Transverse colon (tissue), 4 donors: Measurements from ENCODE around the gene GNPDA1.

ENCODE experiments used
- CTCF ChIP-seq, 5 experiments: fragments of 200-600 bp in 3 of 5; fragments of 450-650 bp in 2 of 5; sonication (generic) in 3 of 5; IDR thresholded peaks; 1 replicate in 2 of 5; 2 replicates in 3 of 5; pipeline ENCODE4 v1.5.1; 2016 to 2017; ENCODE audit warnings: antibody characterized with exemption in 5 of 5, inconsistent platforms in 3 of 5, mild to moderate bottlenecking in 2 of 5, moderate library complexity in 1 of 5
- POLR2AphosphoS5 ChIP-seq, 3 donors: sonication (generic); formaldehyde crosslinking; IDR thresholded peaks; one replicate each; pipeline ENCODE4 v1.6.1; 2016; ENCODE audit warnings: antibody characterized with exemption in 3 of 3

DNA sequence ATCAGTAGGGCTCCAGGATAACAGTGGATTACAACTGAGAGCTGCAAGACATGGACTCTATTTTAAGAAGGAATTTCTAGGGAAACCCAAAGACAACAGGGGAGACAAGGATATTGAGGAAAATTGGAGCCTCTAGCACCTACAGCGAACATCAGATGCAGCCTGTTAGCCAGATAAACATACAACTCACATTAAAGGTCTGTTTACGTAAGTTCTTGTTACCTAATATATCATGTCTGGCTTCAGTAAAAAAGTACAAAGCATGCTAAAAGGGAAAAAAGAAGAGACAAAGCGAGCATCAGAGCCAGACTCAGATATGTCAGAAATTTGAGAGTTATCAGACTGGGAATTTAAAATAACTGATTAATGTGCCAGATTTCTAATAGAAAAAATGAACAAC, 17.2 kb downstream of the GNPDA1 start:
- no peak for TF ChIP-seq POLR2AphosphoS5 (IDR thresholded peaks at IDR 0.05)
- TF ChIP-seq CTCF (IDR thresholded peaks at IDR 0.05), result no peak
